Upper lobe of right lung (tissue), 1 donor: ENCODE results near the gene CCT5. TPM values are rescaled to one million over a fixed set of nuclear protein-coding genes. Genes with fewer than 3 reads are reported as not detected.

ENCODE experiments used
- ATAC-seq: fragments of 200-7000 bp; cut with Tn5 transposase; one replicate; pipeline ENCODE4 v1.9.1; 2020; ENCODE audit warnings: mild to moderate bottlenecking, moderate library complexity
- DNase-seq: peaks from one replicate; pipeline ENCODE4 v3.0.0-alpha.2; 2020
- H3K27ac ChIP-seq: fragments of 200-600 bp; one replicate; pipeline ENCODE4 v1.8.0; 2022
- H3K27me3 ChIP-seq: fragments of 200-600 bp; one replicate; pipeline ENCODE4 v1.8.0; 2022; ENCODE audit warnings: mild to moderate bottlenecking
- H3K36me3 ChIP-seq: fragments of 200-600 bp; one replicate; pipeline ENCODE4 v1.8.0; 2022
- H3K4me1 ChIP-seq: fragments of 200-600 bp; one replicate; pipeline ENCODE4 v1.8.0; 2022
- H3K4me3 ChIP-seq: fragments of 200-600 bp; one replicate; pipeline ENCODE4 v1.8.0; 2022; ENCODE audit warnings: mild to moderate bottlenecking
- H3K9me3 ChIP-seq: fragments of 200-600 bp; one replicate; pipeline ENCODE4 v1.8.0; 2022
- CTCF ChIP-seq: fragments of 200-600 bp; IDR thresholded peaks from one replicate; pipeline ENCODE4 v1.8.0; 2022; ENCODE audit warnings: antibody characterized with exemption
- intact Hi-C: fragments of 100-400 bp; cut with DNase I; formaldehyde crosslinking; loops from one replicate; pipeline ENCODE4 v1.11.0; 2022
- total RNA-seq: library from RNA; stranded (reverse); fragmentation: NEBNext Ultra II Directional; extraction: Animal tissue kit (Norgen Biotek cat#: 25700); gene quantifications from one replicate; pipeline ENCODE4 v1.2.1, GENCODE V29; 2021
- donor health status: DM: no; HTN: yes; CAD: no; lungs with severe emphysema.

CCT5 gene
- total RNA-seq, 1 donor from 2014 or later, result 119 TPM

DNA sequence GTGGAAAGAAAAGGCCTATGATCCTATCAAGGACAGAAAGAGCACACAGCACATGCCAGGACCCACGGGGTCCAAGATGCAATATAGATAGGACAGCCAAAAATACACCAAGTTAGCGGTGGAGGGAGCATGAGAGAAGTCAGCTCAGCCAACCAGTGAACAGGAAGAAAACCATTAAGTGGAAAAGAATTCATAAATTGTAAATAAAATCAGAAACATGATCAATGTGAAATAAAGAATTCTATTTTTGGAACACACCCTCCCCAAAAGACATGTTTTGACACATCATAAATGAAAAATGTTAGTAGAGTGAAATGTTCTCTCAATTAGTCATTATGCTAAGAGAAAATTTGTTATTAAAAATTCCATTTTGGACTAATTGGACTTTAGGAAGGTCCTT lies 36.0 kb upstream of the CCT5 start:
- no peaks in the 10 kb centered on the region for H3K27me3 ChIP-seq
- ATAC-seq (no peak), DNase-seq (no peak)
- TF ChIP-seq CTCF, result no peak
- intact Hi-C loops, result no loop called here
- H3K27ac ChIP-seq, result no peak overlapping the region
- no peaks in the 10 kb centered on the region for H3K4me1 ChIP-seq
- no peaks in the 10 kb centered on the region for H3K9me3 ChIP-seq
- H3K4me3 ChIP-seq, result no peak overlapping the region
- H3K36me3 ChIP-seq, result no peaks in the 10 kb centered on the region

DNA sequence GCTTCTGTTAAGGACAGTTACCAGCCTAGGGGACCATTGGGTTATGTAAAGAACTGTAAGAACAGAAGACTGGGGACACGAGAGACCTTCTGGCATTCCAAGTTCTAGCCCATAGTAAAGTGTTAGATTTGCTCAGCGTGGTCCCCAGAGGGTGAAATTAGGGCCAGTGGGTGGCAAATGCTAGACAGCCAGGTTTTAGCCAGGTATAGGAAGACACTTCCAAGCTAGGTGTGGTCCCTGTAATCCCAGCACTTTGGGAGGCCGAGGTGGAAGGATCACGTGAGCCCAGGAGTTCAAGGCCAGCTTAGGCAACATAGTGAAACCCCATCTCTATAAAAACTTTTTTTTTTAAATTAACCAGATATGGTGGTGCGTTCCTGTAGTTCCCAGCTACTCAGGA lies 34.7 kb upstream of the CCT5 start:
- Histone ChIP-seq H3K36me3 (no peaks in the 10 kb centered on the region), H3K27me3 (no peaks in the 10 kb centered on the region), H3K27ac (no peak overlapping the region), H3K9me3 (no peaks in the 10 kb centered on the region), H3K4me1 (no peaks in the 10 kb centered on the region), H3K4me3 (no peak overlapping the region)
- TF ChIP-seq CTCF, result no peak
- ATAC-seq (no peak), DNase-seq (no peak)
- intact Hi-C loops, result no loop called here

- Histone ChIP-seq H3K9me3 (no peaks in the 10 kb centered on the region), H3K27me3 (no peaks in the 10 kb centered on the region), H3K27ac (no peak overlapping the region), H3K4me3 (no peak overlapping the region), H3K4me1 (no peaks in the 10 kb centered on the region), H3K36me3 (no peaks in the 10 kb centered on the region)
- intact Hi-C loops, result no loop called here
- no peak for ATAC-seq
- no peak for DNase-seq
- TF ChIP-seq CTCF, result no peak
These were observed 34.0 kb upstream of the CCT5 start for GRCh38 chr5:10216107-10216506.

DNA sequence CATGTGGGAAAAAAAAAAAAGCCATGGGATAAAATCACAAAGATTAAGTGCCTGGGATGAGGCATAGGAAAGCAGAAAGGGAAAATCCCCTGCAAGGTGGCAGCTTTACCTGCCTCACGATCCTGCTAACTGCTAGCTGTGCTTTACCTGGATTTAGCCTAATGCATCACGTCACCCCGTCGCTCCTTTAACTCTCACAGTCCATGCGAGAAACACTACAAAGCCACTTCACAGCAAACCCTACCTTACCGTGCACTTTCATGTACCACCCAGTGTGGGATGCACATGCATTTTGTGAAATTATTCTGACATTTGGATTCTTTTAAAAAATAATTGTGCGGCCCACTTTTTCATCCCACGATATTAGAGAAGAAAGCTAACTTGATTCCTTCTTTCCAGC lies 31.4 kb upstream of the CCT5 start:
- ATAC-seq, result no peak
- DNase-seq, result no peak
- no peaks in the 10 kb centered on the region for H3K36me3 ChIP-seq
- no peak overlapping the region for H3K4me3 ChIP-seq
- TF ChIP-seq CTCF, result no peak
- no peaks in the 10 kb centered on the region for H3K9me3 ChIP-seq
- intact Hi-C loops, result no loop called here
- no peak overlapping the region for H3K27ac ChIP-seq
- no peaks in the 10 kb centered on the region for H3K27me3 ChIP-seq
- no peaks in the 10 kb centered on the region for H3K4me1 ChIP-seq

DNA sequence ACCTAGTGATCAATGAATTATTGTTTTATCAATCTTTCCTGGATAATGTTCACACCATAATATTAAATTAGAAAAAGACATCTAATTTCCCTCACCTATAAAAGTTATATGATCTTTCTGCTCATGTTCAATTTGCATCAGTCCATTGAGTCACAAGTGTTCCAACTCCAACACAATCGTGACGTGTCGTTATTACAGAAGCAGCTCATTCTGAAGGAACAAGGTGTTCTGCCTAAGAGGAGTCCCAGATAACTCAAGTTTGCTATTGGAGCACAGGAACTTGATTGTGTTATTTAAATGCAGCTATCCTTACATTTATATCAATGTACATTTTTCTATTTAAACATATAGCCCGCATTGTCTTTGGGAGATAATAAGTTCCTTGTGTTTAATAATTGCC lies 31.0 kb upstream of the CCT5 start:
- Histone ChIP-seq H3K9me3 (no peaks in the 10 kb centered on the region), H3K27me3 (no peaks in the 10 kb centered on the region), H3K4me1 (no peaks in the 10 kb centered on the region), H3K4me3 (no peak overlapping the region), H3K36me3 (no peaks in the 10 kb centered on the region), H3K27ac (no peak overlapping the region)
- intact Hi-C loops, result no loop called here
- no peak for TF ChIP-seq CTCF
- no peak for ATAC-seq
- DNase-seq, result no peak

DNA sequence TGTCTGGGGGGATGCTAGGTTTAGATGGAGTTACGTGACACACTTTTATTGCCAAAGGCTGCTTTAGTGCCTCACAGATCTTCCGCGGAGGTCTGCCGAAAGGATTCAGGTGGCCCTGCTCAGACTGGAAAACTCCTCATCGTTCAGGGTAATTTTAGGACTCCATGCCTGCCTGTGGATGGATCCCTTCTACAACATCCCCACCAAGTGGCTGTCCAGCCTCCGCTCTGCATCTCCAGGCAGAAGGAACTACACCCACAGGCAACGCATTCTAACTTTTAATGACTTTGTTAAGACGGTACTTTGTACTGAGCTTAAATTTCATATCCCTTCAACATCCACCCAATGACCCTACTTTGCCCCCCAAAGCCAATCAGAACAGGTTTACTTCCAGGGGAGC lies 29.8 kb upstream of the CCT5 start:
- ATAC-seq (no peak), DNase-seq (no peak)
- Histone ChIP-seq H3K36me3 (no peaks in the 10 kb centered on the region), H3K27me3 (no peaks in the 10 kb centered on the region), H3K9me3 (no peaks in the 10 kb centered on the region), H3K4me1 (no peaks in the 10 kb centered on the region), H3K27ac (no peak overlapping the region), H3K4me3 (no peak overlapping the region)
- TF ChIP-seq CTCF, result no peak
- intact Hi-C loops, result no loop called here
